A549 (cell line): ENCODE measurements around the gene SPTB. TPM values are rescaled to one million over a fixed set of nuclear protein-coding genes. Genes with fewer than 3 reads are reported as not detected.

Source experiments
- ATAC-seq, 2 experiments: fragments of 200-7000 bp in 1 of 2; fragments of >200 bp in 1 of 2; cut with Nextera tagmentation in 1 of 2; cut with Tn5 transposase in 1 of 2; 3 replicates each; pipeline versions ENCODE4 v1.8.0 to v1.9.1; 2018 to 2020; ENCODE audit warnings: mild to moderate bottlenecking in 1 of 2, moderate library complexity in 1 of 2
- CTCF ChIA-PET: fragments of 300-600 bp; sonication (Branson Sonifier 250); formaldehyde crosslinking; extraction: SDS; loops from one replicate; lab custom pipeline; 2021; ENCODE audit warnings: antibody characterized with exemption, inconsistent platforms; lab: Yijun Ruan, JAX
- POLR2A ChIA-PET: fragments of 350-600 bp; formaldehyde crosslinking; extraction: SDS; loops from one replicate; lab custom pipeline; 2021; ENCODE audit warnings: antibody characterized with exemption, inconsistent platforms; lab: Yijun Ruan, JAX
- DNase-seq, 2 experiments: peaks; one replicate each; pipeline versions ENCODE4 v3.0.0 to v3.0.0-alpha.2; 2011 to 2016; ENCODE audit warnings: low read depth in 1 of 2, low spot score in 1 of 2
- FAIRE-seq: peaks from 2 replicates; lab custom pipeline; 2011; peaks lifted over from hg19 to GRCh38; lab: Jason Lieb, UNC
- H3K27ac ChIP-seq, 2 experiments: fragments of >200 bp; sonication (Bioruptor Twin); formaldehyde crosslinking; 3 replicates each; pipeline ENCODE4 v1.5.1; 2016 to 2017
- H3K4me1 ChIP-seq: fragments of >200 bp; sonication (Bioruptor Twin); formaldehyde crosslinking; 3 replicates; pipeline ENCODE4 v1.6.1; 2016
- H3K4me2 ChIP-seq: fragments of >200 bp; sonication (Bioruptor Twin); formaldehyde crosslinking; 3 replicates; pipeline ENCODE4 v1.6.1; 2016
- H3K4me3 ChIP-seq: fragments of >200 bp; sonication (Bioruptor Twin); formaldehyde crosslinking; 3 replicates; pipeline ENCODE4 v1.5.1; 2016
- H3K9me3 ChIP-seq: fragments of >200 bp; sonication (Bioruptor Twin); formaldehyde crosslinking; 3 replicates; pipeline ENCODE4 v1.6.1; 2016
- E2F6 ChIP-seq: IDR thresholded peaks from 2 replicates; pipeline ENCODE4 v1.6.1; 2012; ENCODE audit warnings: low read depth, borderline replicate concordance
- EHF ChIP-seq: fragments of 250-450 bp; sonication (Bioruptor Pico); IDR thresholded peaks from 2 replicates; pipeline ENCODE4 v1.5.0; 2020; ENCODE audit warnings: mild to moderate bottlenecking
- HOXA7 ChIP-seq: fragments of 250-450 bp; sonication (Bioruptor Pico); IDR thresholded peaks from 2 replicates; pipeline ENCODE4 v1.5.0; 2020; ENCODE audit warnings: mild to moderate bottlenecking, moderate library complexity
- HOXB5 ChIP-seq: fragments of 250-450 bp; sonication (Bioruptor Pico); IDR thresholded peaks from 2 replicates; pipeline ENCODE4 v1.5.0; 2020; ENCODE audit warnings: mild to moderate bottlenecking, moderate library complexity
- MAFK ChIP-seq: fragments of 450-650 bp; IDR thresholded peaks from 2 replicates; pipeline ENCODE4 v1.6.1; 2014; ENCODE audit not compliant: partially characterized antibody
- MAX ChIP-seq: IDR thresholded peaks from 2 replicates; pipeline ENCODE4 v1.6.1; 2012
- NPAS2 ChIP-seq: fragments of 250-450 bp; sonication (Bioruptor Pico); IDR thresholded peaks from 2 replicates; pipeline ENCODE4 v1.8.0; 2022; ENCODE audit warnings: mild to moderate bottlenecking, moderate library complexity, borderline replicate concordance
- NR3C1 ChIP-seq: fragments of >200 bp; sonication (Bioruptor Twin); formaldehyde crosslinking; IDR thresholded peaks from 3 replicates; pipeline ENCODE4 v1.6.1; 2017
- PBX3 ChIP-seq: IDR thresholded peaks from 2 replicates; pipeline ENCODE4 v1.6.1; 2012
- PHF8 ChIP-seq: fragments of 200-600 bp; sonication (generic); IDR thresholded peaks from 2 replicates; pipeline ENCODE4 v1.6.1; 2016; ENCODE audit warnings: low read depth, mild to moderate bottlenecking, antibody characterized with exemption, moderate library complexity, borderline replicate concordance
- POLR2A ChIP-seq: IDR thresholded peaks from 2 replicates; pipeline ENCODE4 v1.6.1; 2012; ENCODE audit warnings: mild to moderate bottlenecking, low read length
- RAD21 ChIP-seq, 2 experiments: fragments of >200 bp in 1 of 2; sonication (Bioruptor Twin) in 1 of 2; formaldehyde crosslinking in 1 of 2; IDR thresholded peaks in 1 of 2; conservative IDR thresholded peaks in 1 of 2; 2 replicates in 1 of 2; 3 replicates in 1 of 2; pipeline ENCODE4 v1.6.1; 2012 to 2018; ENCODE audit warnings: inconsistent platforms in 1 of 2
- RCOR1 ChIP-seq: fragments of 150-350 bp; IDR thresholded peaks from 2 replicates; pipeline ENCODE4 v1.6.1; 2014; ENCODE audit warnings: antibody characterized with exemption, low read length, low read depth
- RFX5 ChIP-seq: fragments of 450-650 bp; IDR thresholded peaks from 2 replicates; pipeline ENCODE4 v1.7.1; 2014; ENCODE audit warnings: antibody characterized with exemption, mild to moderate bottlenecking, moderate library complexity
- SMC3 ChIP-seq: fragments of >200 bp; sonication (Bioruptor Twin); formaldehyde crosslinking; IDR thresholded peaks from 3 replicates; pipeline ENCODE4 v1.6.1; 2018; ENCODE audit warnings: inconsistent platforms
- SREBF2 ChIP-seq: fragments of 450-650 bp; IDR thresholded peaks from 2 replicates; pipeline ENCODE4 v1.6.1; 2014; ENCODE audit warnings: mild to moderate bottlenecking, moderate library complexity
- TFCP2L1 ChIP-seq: fragments of 250-450 bp; sonication (Bioruptor Pico); IDR thresholded peaks from 2 replicates; pipeline ENCODE4 v1.5.0; 2021; ENCODE audit warnings: mild to moderate bottlenecking
- TP53 ChIP-seq: fragments of 250-450 bp; sonication (Bioruptor Pico); IDR thresholded peaks from 2 replicates; pipeline ENCODE4 v1.5.0; 2021; ENCODE audit warnings: mild to moderate bottlenecking, moderate library complexity
- ZC3H11A ChIP-seq: fragments of 450-650 bp; IDR thresholded peaks from 2 replicates; pipeline ENCODE4 v1.6.1; 2014; ENCODE audit warnings: antibody characterized with exemption, mild to moderate bottlenecking
- ZFP36 ChIP-seq: fragments of 450-650 bp; IDR thresholded peaks from 2 replicates; pipeline ENCODE4 v1.6.1; 2014; ENCODE audit warnings: borderline replicate concordance; ENCODE audit not compliant: partially characterized antibody
- WGBS: methylation state at CpG from one replicate; pipeline ENCODE4 v1.1.6; 2017; ENCODE audit errors: missing lambda C conversion rate; 5-methylcytosine and 5-hydroxymethylcytosine counted together
- polyA plus RNA-seq, 4 experiments: library from polyadenylated mRNA; depleted of rRNA in 3 of 4; stranded (reverse); fragments of >200 nt; fragmentation: RNase III in 1 of 4; extraction: RNeasy Plus Mini Kit Qiagen cat#74134 plus additional on column Dnase treatment in 1 of 4; gene quantifications; 2 replicates in 3 of 4; 3 replicates in 1 of 4; pipeline ENCODE4 v1.2.3, GENCODE V29; 2011 to 2017
- TF ChIP-seq, protein P1 (sequence below): fragments of 250-450 bp; sonication (Bioruptor Pico); IDR thresholded peaks from 2 replicates; pipeline ENCODE4 v1.5.0; 2021; ENCODE audit warnings: mild to moderate bottlenecking, moderate library complexity, borderline replicate concordance
- TF ChIP-seq, protein P2 (sequence below): fragments of >200 bp; sonication (Bioruptor Twin); formaldehyde crosslinking; IDR thresholded peaks from 3 replicates; pipeline ENCODE4 v1.5.1; 2016

Gene SPTB
- polyA plus RNA-seq, 2 of the 4 experiments (the other 2 are of a cell fraction) = 0.27 to 2.1 TPM

DNA sequence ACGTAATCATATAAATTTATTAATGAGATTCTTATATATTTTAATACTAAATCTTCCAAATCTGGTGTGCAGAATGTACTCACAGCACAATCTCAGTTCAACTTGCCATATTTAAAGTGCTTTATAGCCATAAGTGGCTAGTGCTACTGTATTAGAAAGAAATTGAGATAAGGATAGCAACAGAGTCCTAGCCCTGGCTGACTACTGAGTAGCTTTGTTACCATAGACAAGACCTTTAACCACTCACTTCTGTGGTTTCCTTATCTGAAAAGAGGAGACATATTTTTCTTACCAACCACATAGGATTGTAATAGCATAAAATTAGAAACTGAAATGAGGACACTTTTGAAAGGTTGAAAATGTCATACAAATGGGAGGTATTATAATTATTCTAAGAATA is 32.6 kb upstream of the SPTB start:
- ATAC-seq (no peak), DNase-seq (no peak), FAIRE-seq (no peak)
- no peaks in the 10 kb centered on the region for H3K9me3 ChIP-seq
- H3K4me2 ChIP-seq = no peak overlapping the region
- WGBS = 2% methylated on average over 1 of the region's 1 CpG
- no peak overlapping the region for H3K4me3 ChIP-seq
- H3K4me1 ChIP-seq = peaks cover 10% of the 10 kb centered on the region
- TF ChIP-seq NR3C1 (no peak), RAD21 (conservative IDR thresholded peaks at IDR 0.05 in 1 of 2, IDR thresholded peaks at IDR 0.05 in 1 of 2) (no peak), MAFK (no peak), PHF8 (no peak), ZC3H11A (no peak), HOXB5 (CRISPR knock-in tag) (no peak), TFCP2L1 (CRISPR knock-in tag) (no peak), SREBF2 (no peak), EHF (no peak), ZFP36 (no peak), RCOR1 (no peak), PBX3 (no peak), TP53 (no peak), NPAS2 (CRISPR knock-in tag) (no peak)
- CTCF ChIA-PET = interaction anchor here (1.0 to 2.5 kb wide), 7 partner anchors 15 to 111 kb away, joined by 3 to 36 read pairs (median 6); no protein-coding TSS in a partner anchor
- POLR2A ChIA-PET = no interaction called here
- H3K27ac ChIP-seq = no peak overlapping the region

- H3K4me1 ChIP-seq = peaks cover 8% of the 10 kb centered on the region
- ChIA-PET POLR2A (interaction anchor here (1.6 kb wide), 1 partner anchor 371 kb away, joined by 4 read pairs; the partner anchor contains the start of gene HSPA2), CTCF (interaction anchor here (0.6 to 2.6 kb wide), 41 partner anchors 8 to 567 kb away, joined by 3 to 36 read pairs (median 4); no protein-coding TSS in a partner anchor)
- FAIRE-seq = no peak
- WGBS = under 1% methylated on average over 3 of the region's 3 CpGs
- TF ChIP-seq POLR2A (no peak), HOXB5 (CRISPR knock-in tag) (no peak), HOXA7 (no peak), SMC3 (peak; percentile 64), PBX3 (no peak), MAX (no peak), RFX5 (no peak), RAD21 (conservative IDR thresholded peaks at IDR 0.05 in 1 of 2, IDR thresholded peaks at IDR 0.05 in 1 of 2) (peak; percentile 58 to 69), E2F6 (no peak)
- TF ChIP-seq, protein P1, sequence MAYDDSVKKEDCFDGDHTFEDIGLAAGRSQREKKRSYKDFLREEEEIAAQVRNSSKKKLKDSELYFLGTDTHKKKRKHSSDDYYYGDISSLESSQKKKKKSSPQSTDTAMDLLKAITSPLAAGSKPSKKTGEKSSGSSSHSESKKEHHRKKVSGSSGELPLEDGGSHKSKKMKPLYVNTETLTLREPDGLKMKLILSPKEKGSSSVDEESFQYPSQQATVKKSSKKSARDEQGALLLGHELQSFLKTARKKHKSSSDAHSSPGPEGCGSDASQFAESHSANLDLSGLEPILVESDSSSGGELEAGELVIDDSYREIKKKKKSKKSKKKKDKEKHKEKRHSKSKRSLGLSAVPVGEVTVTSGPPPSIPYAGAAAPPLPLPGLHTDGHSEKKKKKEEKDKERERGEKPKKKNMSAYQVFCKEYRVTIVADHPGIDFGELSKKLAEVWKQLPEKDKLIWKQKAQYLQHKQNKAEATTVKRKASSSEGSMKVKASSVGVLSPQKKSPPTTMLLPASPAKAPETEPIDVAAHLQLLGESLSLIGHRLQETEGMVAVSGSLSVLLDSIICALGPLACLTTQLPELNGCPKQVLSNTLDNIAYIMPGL (CRISPR knock-in tag) = no peak
- TF ChIP-seq, protein P2, sequence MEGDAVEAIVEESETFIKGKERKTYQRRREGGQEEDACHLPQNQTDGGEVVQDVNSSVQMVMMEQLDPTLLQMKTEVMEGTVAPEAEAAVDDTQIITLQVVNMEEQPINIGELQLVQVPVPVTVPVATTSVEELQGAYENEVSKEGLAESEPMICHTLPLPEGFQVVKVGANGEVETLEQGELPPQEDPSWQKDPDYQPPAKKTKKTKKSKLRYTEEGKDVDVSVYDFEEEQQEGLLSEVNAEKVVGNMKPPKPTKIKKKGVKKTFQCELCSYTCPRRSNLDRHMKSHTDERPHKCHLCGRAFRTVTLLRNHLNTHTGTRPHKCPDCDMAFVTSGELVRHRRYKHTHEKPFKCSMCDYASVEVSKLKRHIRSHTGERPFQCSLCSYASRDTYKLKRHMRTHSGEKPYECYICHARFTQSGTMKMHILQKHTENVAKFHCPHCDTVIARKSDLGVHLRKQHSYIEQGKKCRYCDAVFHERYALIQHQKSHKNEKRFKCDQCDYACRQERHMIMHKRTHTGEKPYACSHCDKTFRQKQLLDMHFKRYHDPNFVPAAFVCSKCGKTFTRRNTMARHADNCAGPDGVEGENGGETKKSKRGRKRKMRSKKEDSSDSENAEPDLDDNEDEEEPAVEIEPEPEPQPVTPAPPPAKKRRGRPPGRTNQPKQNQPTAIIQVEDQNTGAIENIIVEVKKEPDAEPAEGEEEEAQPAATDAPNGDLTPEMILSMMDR = peak; percentile 74
- H3K4me2 ChIP-seq = peak overlapping the region; percentile 47
- peak overlapping the region in 1 of 2 experiments; percentile 37; a peak in 1 of 6 replicates for H3K27ac ChIP-seq
- H3K9me3 ChIP-seq = no peaks in the 10 kb centered on the region
- DNase-seq = peak; percentile 30 to 60
- ATAC-seq = peak in 1 of 2 experiments; percentile 19; a peak in 1 of 6 replicates
- H3K4me3 ChIP-seq = no peak overlapping the region
These were observed 31.3 kb upstream of the SPTB start for GRCh38 chr14:64910847-64911495.
